Liver (tissue), 9 donors: ENCODE data around the gene DIP2C. TPM values are rescaled to one million over a fixed set of nuclear protein-coding genes. Genes with fewer than 3 reads are reported as not detected.

Experiments
- DNase-seq: peaks from one replicate; pipeline ENCODE4 v3.0.0-alpha.2; 2017; ENCODE audit warnings: low spot score
- H3K27ac ChIP-seq, 2 donors: one replicate each; pipeline ENCODE4 v1.7.0; 2013; ENCODE audit warnings: inconsistent platforms in 2 of 2, low read length in 2 of 2, control low read depth in 1 of 2, low read depth in 1 of 2, mild to moderate bottlenecking in 1 of 2
- H3K27me3 ChIP-seq, 4 donors: one replicate each; pipeline versions ENCODE4 v1.6.1 to v1.7.0; 2013; ENCODE audit warnings: low read length in 3 of 4, inconsistent platforms in 1 of 4, mild to moderate bottlenecking in 1 of 4, moderate library complexity in 1 of 4; ENCODE audit not compliant: control insufficient read depth in 4 of 4, insufficient read depth in 4 of 4
- H3K36me3 ChIP-seq, 4 donors: one replicate each; pipeline versions ENCODE4 v1.6.1 to v1.7.0; 2013; ENCODE audit warnings: low read length in 3 of 4, mild to moderate bottlenecking in 3 of 4, low read depth in 1 of 4, moderate library complexity in 1 of 4; ENCODE audit not compliant: control insufficient read depth in 4 of 4, insufficient read depth in 3 of 4
- H3K4me1 ChIP-seq, 4 donors: one replicate each; pipeline versions ENCODE4 v1.6.1 to v1.7.0; 2013; ENCODE audit warnings: low read length in 3 of 4, mild to moderate bottlenecking in 3 of 4, moderate library complexity in 1 of 4; ENCODE audit not compliant: control insufficient read depth in 4 of 4, insufficient read depth in 4 of 4
- H3K4me3 ChIP-seq, 3 donors: one replicate each; pipeline versions ENCODE4 v1.6.1 to v1.7.0; 2013; ENCODE audit warnings: low read length in 3 of 3, control low read depth in 1 of 3, low read depth in 1 of 3, mild to moderate bottlenecking in 1 of 3
- H3K9ac ChIP-seq, 2 donors: one replicate each; pipeline ENCODE4 v1.7.0; 2013; ENCODE audit warnings: low read length in 2 of 2, mild to moderate bottlenecking in 2 of 2, moderate library complexity in 2 of 2, control low read depth in 1 of 2, low read depth in 1 of 2
- H3K9me3 ChIP-seq, 4 donors: one replicate each; pipeline versions ENCODE4 v1.6.1 to v1.7.0; 2013; ENCODE audit warnings: low read length in 3 of 4; ENCODE audit not compliant: control insufficient read depth in 4 of 4
- CTCF ChIP-seq: fragments of 150-350 bp; IDR thresholded peaks from 2 replicates; pipeline ENCODE4 v1.5.1; 2017; ENCODE audit warnings: improper control_type of control experiment, low read depth, low read length; ENCODE audit not compliant: missing input control
- EGR1 ChIP-seq, 2 donors: IDR thresholded peaks; 2 replicates each; pipeline ENCODE4 v1.6.1; 2016 to 2018; ENCODE audit warnings: antibody characterized with exemption in 2 of 2, low read depth in 2 of 2
- FOXA1 ChIP-seq: IDR thresholded peaks from 2 replicates; pipeline ENCODE4 v1.6.1; 2016; ENCODE audit warnings: antibody characterized with exemption
- FOXA2 ChIP-seq: IDR thresholded peaks from 2 replicates; pipeline ENCODE4 v1.6.1; 2016; ENCODE audit warnings: antibody characterized with exemption
- GABPA ChIP-seq, 2 donors: IDR thresholded peaks in 1 of 2; conservative IDR thresholded peaks in 1 of 2; 2 replicates each; pipeline ENCODE4 v1.6.1; 2016; ENCODE audit warnings: antibody characterized with exemption in 2 of 2, mild to moderate bottlenecking in 1 of 2, moderate library complexity in 1 of 2
- HNF4A ChIP-seq, 2 donors: conservative IDR thresholded peaks; 2 replicates each; pipeline ENCODE4 v1.6.1; 2016; ENCODE audit warnings: antibody characterized with exemption in 2 of 2, mild to moderate bottlenecking in 2 of 2
- HNF4G ChIP-seq: IDR thresholded peaks from 2 replicates; pipeline ENCODE4 v1.6.1; 2016; ENCODE audit warnings: antibody characterized with exemption
- JUND ChIP-seq, 2 donors: IDR thresholded peaks; 2 replicates each; pipeline ENCODE4 v1.6.1; 2016; ENCODE audit warnings: antibody characterized with exemption in 2 of 2
- MAX ChIP-seq: IDR thresholded peaks from 2 replicates; pipeline ENCODE4 v1.6.1; 2016; ENCODE audit warnings: antibody characterized with exemption
- NR2F2 ChIP-seq: IDR thresholded peaks from 2 replicates; pipeline ENCODE4 v1.6.1; 2016; ENCODE audit warnings: antibody characterized with exemption
- RAD21 ChIP-seq, 2 donors: IDR thresholded peaks; 2 replicates each; pipeline ENCODE4 v1.6.1; 2016; ENCODE audit warnings: antibody characterized with exemption in 2 of 2, mild to moderate bottlenecking in 2 of 2
- REST ChIP-seq: IDR thresholded peaks from 2 replicates; pipeline ENCODE4 v1.6.1; 2016; ENCODE audit warnings: antibody characterized with exemption, mild to moderate bottlenecking
- RXRA ChIP-seq, 2 donors: IDR thresholded peaks; 2 replicates each; pipeline ENCODE4 v1.6.1; 2017 to 2018; ENCODE audit warnings: antibody characterized with exemption in 2 of 2, mild to moderate bottlenecking in 1 of 2
- SP1 ChIP-seq: IDR thresholded peaks from 2 replicates; pipeline ENCODE4 v1.6.1; 2018; ENCODE audit warnings: antibody characterized with exemption, mild to moderate bottlenecking
- TAF1 ChIP-seq: conservative IDR thresholded peaks from 2 replicates; pipeline ENCODE4 v1.6.1; 2016; ENCODE audit warnings: antibody characterized with exemption, mild to moderate bottlenecking
- YY1 ChIP-seq: IDR thresholded peaks from 2 replicates; pipeline ENCODE4 v1.6.1; 2016; ENCODE audit warnings: antibody characterized with exemption, mild to moderate bottlenecking
- ZBTB33 ChIP-seq: IDR thresholded peaks from 2 replicates; pipeline ENCODE4 v1.6.1; 2016; ENCODE audit warnings: antibody characterized with exemption
- WGBS: extraction: QIAGEN DNeasy Blood & Tissue Kit; methylation state at CpG from one replicate; pipeline ENCODE4 v1.1.7; 2013; 5-methylcytosine and 5-hydroxymethylcytosine counted together
- polyA plus RNA-seq, 2 donors: library from polyadenylated mRNA; stranded (reverse) in 1 of 2; unstranded in 1 of 2; fragments of 200-250 nt in 1 of 2; fragments of >200 nt in 1 of 2; fragmentation: Nextera tagmentation in 1 of 2; extraction: Ambion mirVana in 1 of 2; gene quantifications; one replicate each; pipeline versions ENCODE4 v1.2.1 to v1.2.3, GENCODE V29; 2013 to 2015
- total RNA-seq, 2 donors: library from RNA; depleted of rRNA; stranded (reverse); fragments of >200 nt; gene quantifications; one replicate each; pipeline ENCODE4 v1.2.3, GENCODE V29; 2014
- donor health status: healthy.
- donor health status: healthy.
- donor health status: healthy.
- donor health status: healthy.
- donor health status: healthy.

The DIP2C gene
- total and polyA plus RNA-seq, 4 donors, result 4.2 to 12.2 (median 5.7) TPM

GRCh38 chr10:600876-601659, 88.4 kb downstream of the DIP2C start:
- no peak for DNase-seq
- H3K9me3 ChIP-seq, result no peaks in the 10 kb centered on the region
- no peak overlapping the region for H3K27ac ChIP-seq
- TF ChIP-seq YY1 (peak; percentile 48), HNF4G (no peak), JUND (IDR thresholded peaks at IDR 0.05) (peak in 1 of 2 donors; percentile 46), RAD21 (IDR thresholded peaks at IDR 0.05) (peak; percentile 36 to 42), FOXA1 (peak; percentile 30), REST (peak; percentile 46), CTCF (no peak), HNF4A (conservative IDR thresholded peaks at IDR 0.05) (peak; percentile 31 to 62), SP1 (peak; percentile 37), FOXA2 (peak; percentile 62), RXRA (IDR thresholded peaks at IDR 0.05) (peak in 1 of 2 donors; percentile 61)
- H3K9ac ChIP-seq, result no peak overlapping the region
- H3K4me3 ChIP-seq, result no peak overlapping the region
- H3K27me3 ChIP-seq, result no peaks in the 10 kb centered on the region
- peaks cover 2 to 17% (median 13%) of the 10 kb centered on the region in 4 donors for H3K4me1 ChIP-seq
- H3K36me3 ChIP-seq, result no peaks in the 10 kb centered on the region
- 57% methylated on average over 11 of the region's 11 CpGs for WGBS

- Histone ChIP-seq H3K9me3 (no peaks in the 10 kb centered on the region), H3K36me3 (no peaks in the 10 kb centered on the region), H3K9ac (no peak overlapping the region), H3K4me3 (no peak overlapping the region), H3K27ac (no peak overlapping the region), H3K27me3 (no peaks in the 10 kb centered on the region), H3K4me1 (peaks cover 2 to 17% (median 13%) of the 10 kb centered on the region in 4 donors)
- DNase-seq, result no peak
- WGBS, result 95% methylated on average over 15 of the region's 15 CpGs
- TF ChIP-seq RAD21 (IDR thresholded peaks at IDR 0.05) (no peak), NR2F2 (no peak), YY1 (no peak), FOXA1 (no peak), SP1 (no peak), CTCF (no peak), TAF1 (no peak), FOXA2 (no peak), RXRA (IDR thresholded peaks at IDR 0.05) (no peak), MAX (no peak), JUND (IDR thresholded peaks at IDR 0.05) (no peak), HNF4A (conservative IDR thresholded peaks at IDR 0.05) (no peak), REST (no peak), ZBTB33 (no peak), GABPA (IDR thresholded peaks at IDR 0.05 in 1 of 2, conservative IDR thresholded peaks at IDR 0.05 in 1 of 2) (no peak), EGR1 (IDR thresholded peaks at IDR 0.05; ENCODE audit: low read depth in 2 of 2) (no peak)
These were observed 89.2 kb downstream of the DIP2C start for GRCh38 chr10:600234-600633.
